Muscle layer of colon (tissue), 2 donors: ENCODE measurements around the gene CFTR.

Experiments
- H3K27ac ChIP-seq: one replicate; pipeline ENCODE4 v1.7.0; 2013; ENCODE audit warnings: low read depth, mild to moderate bottlenecking, low read length, moderate library complexity
- H3K27me3 ChIP-seq, 2 donors: one replicate each; pipeline ENCODE4 v1.7.0; 2013; ENCODE audit warnings: low read length in 2 of 2, mild to moderate bottlenecking in 2 of 2; ENCODE audit not compliant: insufficient read depth in 2 of 2, control insufficient read depth in 1 of 2
- H3K36me3 ChIP-seq: one replicate; pipeline ENCODE4 v1.7.0; 2013; ENCODE audit warnings: mild to moderate bottlenecking, low read length; ENCODE audit not compliant: insufficient read depth
- H3K4me1 ChIP-seq: one replicate; pipeline ENCODE4 v1.7.0; 2013; ENCODE audit warnings: mild to moderate bottlenecking, low read length; ENCODE audit not compliant: insufficient read depth
- H3K4me3 ChIP-seq, 2 donors: one replicate each; pipeline ENCODE4 v1.7.0; 2013; ENCODE audit warnings: low read length in 2 of 2, low read depth in 1 of 2, mild to moderate bottlenecking in 1 of 2, moderate library complexity in 1 of 2
- H3K9ac ChIP-seq: one replicate; pipeline ENCODE4 v1.7.0; 2013; ENCODE audit warnings: low read length
- H3K9me3 ChIP-seq: one replicate; pipeline ENCODE4 v1.7.0; 2013; ENCODE audit warnings: mild to moderate bottlenecking, low read length
- donor health status: abdominal sarcoma.
- donor health status: Adenocarcinoma of cecum.

CFTR gene

DNA sequence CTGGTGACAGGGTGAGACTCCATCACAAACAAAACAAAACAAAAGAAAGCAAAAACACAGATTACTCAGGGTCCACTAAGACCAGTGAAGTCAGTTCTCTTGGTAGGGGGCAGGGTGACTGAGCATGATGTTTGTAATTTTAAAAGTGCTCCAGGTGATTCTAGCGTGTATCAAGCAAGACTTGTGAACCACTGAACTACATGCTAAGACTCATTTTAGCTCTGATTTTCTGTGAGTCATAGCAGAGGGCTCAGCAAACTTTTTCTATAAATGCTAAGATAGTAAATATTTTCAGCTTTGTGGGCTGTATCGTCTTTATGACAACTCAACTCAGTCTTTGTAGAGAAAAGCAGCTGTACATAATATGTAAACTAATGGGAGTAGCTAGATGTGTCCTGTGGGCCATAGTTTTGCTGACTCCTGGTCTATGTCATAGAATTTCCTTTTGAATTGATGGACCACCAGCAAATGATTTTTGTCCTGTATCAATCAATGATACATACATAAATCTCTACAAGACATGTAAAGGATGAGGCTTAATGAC is 141.3 kb downstream of the CFTR start:
- Histone ChIP-seq H3K4me1 (no peaks in the 10 kb centered on the region), H3K9ac (no peak overlapping the region), H3K27me3 (no peaks in the 10 kb centered on the region), H3K9me3 (no peaks in the 10 kb centered on the region), H3K36me3 (no peaks in the 10 kb centered on the region), H3K4me3 (no peak overlapping the region), H3K27ac (no peak overlapping the region)

DNA sequence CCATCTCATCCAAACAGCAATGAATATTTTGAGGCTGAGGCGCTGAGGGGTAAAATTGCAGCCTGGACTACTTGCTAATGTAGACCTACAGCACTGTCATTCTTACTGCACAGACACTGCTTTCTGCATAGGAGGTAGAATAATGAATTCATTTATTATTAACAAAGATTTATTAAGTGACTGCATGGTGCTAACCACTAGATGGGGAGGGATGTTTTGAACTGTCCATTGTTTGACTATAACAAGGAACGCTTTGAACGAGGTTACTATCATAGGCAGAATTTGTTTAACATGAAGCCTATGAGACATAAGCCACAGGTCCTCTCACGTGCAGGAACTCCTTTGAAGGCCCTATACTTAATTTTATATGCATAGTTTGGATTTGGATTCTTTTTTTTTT is 143.8 kb downstream of the CFTR start:
- H3K27me3 ChIP-seq = no peaks in the 10 kb centered on the region
- H3K36me3 ChIP-seq = no peaks in the 10 kb centered on the region
- no peak overlapping the region for H3K4me3 ChIP-seq
- H3K9ac ChIP-seq = no peak overlapping the region
- no peak overlapping the region for H3K27ac ChIP-seq
- no peaks in the 10 kb centered on the region for H3K4me1 ChIP-seq
- H3K9me3 ChIP-seq = no peaks in the 10 kb centered on the region

DNA sequence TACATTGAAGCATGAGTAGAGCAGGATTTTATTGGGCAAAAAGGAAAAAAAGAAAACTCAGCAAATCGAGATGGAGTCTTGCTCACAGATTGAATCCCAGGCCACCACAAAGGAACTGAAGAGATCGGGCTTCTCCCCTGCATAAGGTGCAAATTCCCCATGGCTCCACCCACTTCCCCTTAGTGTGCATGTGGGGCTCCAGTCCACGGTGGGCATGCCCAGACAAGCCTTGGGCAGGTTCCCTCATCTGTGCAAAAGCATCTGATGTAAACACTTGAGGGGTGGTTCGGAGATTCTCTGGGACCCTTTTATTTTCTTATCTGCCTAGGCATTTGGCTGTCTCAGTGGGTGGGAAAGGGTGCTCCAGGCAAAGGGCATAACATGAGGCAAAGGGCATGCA is 150.7 kb downstream of the CFTR start:
- Histone ChIP-seq H3K4me1 (no peaks in the 10 kb centered on the region), H3K36me3 (no peaks in the 10 kb centered on the region), H3K27ac (no peak overlapping the region), H3K27me3 (no peaks in the 10 kb centered on the region), H3K4me3 (no peak overlapping the region), H3K9ac (no peak overlapping the region), H3K9me3 (no peaks in the 10 kb centered on the region)

DNA sequence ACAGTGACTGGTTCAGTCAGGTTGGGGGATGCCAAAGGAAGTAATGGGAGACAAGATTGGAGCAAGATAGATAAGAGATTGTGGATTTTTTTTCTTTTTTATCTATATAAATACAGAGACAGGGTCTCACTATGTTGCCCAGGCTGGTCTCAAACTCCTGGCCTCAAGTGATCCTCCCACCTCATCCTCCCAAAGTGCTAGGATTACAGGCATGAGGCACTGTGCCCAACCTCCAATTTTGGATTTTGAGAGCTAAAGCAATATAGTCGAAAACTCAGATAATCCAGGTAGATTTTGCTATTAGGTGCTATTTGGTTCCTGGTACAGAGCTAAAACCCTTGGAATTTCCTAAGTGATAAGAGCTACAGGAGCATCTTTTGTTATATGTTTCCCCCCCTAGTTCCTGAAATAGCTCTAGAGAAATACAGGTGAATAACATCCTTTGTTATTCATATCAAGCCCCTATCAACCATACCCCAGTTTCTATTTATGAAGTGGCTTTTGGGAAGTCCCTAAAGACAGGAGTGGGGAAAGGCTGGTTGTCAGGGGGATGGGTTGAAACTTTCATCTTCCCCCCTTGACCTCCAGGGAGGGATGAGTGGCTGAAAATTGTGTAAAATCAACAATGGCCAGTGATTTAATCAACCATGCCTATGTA is 151.2 kb downstream of the CFTR start:
- Histone ChIP-seq H3K36me3 (no peaks in the 10 kb centered on the region), H3K27ac (no peak overlapping the region), H3K9me3 (no peaks in the 10 kb centered on the region), H3K4me3 (no peak overlapping the region), H3K27me3 (no peaks in the 10 kb centered on the region), H3K4me1 (no peaks in the 10 kb centered on the region), H3K9ac (no peak overlapping the region)

DNA sequence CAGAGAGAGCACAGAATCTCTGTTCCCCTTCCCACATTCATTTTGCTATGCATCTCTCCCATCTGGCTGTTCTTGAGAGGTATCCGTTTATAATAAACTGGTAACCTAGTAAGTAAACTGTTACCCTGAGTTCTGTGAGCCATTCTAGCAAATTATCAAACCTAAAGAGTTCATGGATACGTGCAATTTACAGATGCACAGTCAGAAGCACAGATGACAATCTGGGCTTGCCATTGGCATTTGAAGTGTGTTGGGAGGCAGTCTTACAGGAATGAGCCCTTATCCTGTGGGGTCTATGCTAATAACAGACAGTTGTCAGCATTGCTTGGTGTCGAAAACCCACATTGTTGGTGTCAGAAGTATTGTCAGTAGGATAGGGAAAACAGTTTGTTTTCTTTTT is 151.8 kb downstream of the CFTR start:
- Histone ChIP-seq H3K9ac (no peak overlapping the region), H3K36me3 (no peaks in the 10 kb centered on the region), H3K4me3 (no peak overlapping the region), H3K9me3 (no peaks in the 10 kb centered on the region), H3K27ac (no peak overlapping the region), H3K27me3 (no peaks in the 10 kb centered on the region), H3K4me1 (no peaks in the 10 kb centered on the region)

DNA sequence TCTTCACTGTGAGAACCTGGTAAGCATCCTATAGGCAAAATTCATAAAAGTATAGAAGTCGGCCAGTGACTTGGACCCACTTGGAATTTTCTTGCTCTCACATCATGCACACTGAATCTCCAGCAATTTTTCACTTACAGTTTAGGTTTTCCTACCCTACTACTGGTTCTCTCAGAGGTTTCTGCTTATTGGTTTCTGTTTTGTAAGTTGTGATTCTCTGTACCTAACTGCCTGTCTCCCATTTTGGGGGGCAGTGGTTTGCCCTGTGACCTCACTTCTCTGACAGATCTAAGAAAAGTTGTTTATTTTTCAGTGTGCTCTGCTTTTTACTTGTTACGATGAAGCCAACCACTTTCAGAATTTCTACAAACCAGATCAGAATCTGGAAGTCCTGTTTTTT is 158.1 kb downstream of the CFTR start:
- Histone ChIP-seq H3K27me3 (no peaks in the 10 kb centered on the region), H3K27ac (no peak overlapping the region), H3K9me3 (no peaks in the 10 kb centered on the region)

DNA sequence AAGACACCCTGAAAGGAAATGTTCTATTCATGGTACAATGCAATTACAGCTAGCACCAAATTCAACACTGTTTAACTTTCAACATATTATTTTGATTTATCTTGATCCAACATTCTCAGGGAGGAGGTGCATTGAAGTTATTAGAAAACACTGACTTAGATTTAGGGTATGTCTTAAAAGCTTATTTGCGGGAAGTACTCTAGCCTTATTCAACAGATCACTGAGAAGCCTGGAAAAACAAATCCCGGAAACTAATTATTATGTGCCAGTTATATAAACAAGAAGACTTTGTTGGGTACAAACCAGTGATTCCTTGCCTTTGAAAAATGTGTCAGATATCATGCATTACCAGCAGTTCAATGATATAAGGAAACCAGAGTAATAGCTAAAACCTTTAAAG is 160.1 kb downstream of the CFTR start:
- Histone ChIP-seq H3K9me3 (no peaks in the 10 kb centered on the region), H3K27ac (no peak overlapping the region), H3K9ac (no peak overlapping the region), H3K27me3 (no peaks in the 10 kb centered on the region), H3K4me1 (no peaks in the 10 kb centered on the region), H3K4me3 (no peak overlapping the region), H3K36me3 (no peaks in the 10 kb centered on the region)

More for the DNA sequence above, 158.1 kb downstream of the CFTR start:
- Histone ChIP-seq H3K4me3 (no peak overlapping the region), H3K4me1 (no peaks in the 10 kb centered on the region), H3K36me3 (no peaks in the 10 kb centered on the region), H3K9ac (no peak overlapping the region)

DNA sequence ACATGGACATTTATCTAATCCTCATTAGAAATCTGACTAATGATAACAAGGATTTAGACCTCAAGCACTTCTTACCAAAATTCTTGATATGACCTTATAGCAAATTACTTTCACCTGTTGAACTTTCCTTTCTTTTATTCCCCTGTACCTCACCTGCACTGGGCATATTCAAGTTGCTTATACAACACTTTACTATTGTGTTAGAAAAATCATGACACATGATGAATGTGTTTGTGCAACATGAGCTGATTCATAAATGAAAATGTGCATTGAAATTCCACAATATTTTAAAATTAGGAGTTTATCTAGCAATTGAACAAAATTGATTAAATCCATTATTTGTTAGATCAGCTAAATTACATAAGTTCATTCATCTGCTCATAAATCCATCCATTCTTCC is 160.6 kb downstream of the CFTR start:
- no peaks in the 10 kb centered on the region for H3K4me1 ChIP-seq
- H3K27me3 ChIP-seq = no peaks in the 10 kb centered on the region
- no peak overlapping the region for H3K4me3 ChIP-seq
- no peak overlapping the region for H3K27ac ChIP-seq
- H3K9ac ChIP-seq = no peak overlapping the region
- H3K36me3 ChIP-seq = no peaks in the 10 kb centered on the region
- H3K9me3 ChIP-seq = no peaks in the 10 kb centered on the region

DNA sequence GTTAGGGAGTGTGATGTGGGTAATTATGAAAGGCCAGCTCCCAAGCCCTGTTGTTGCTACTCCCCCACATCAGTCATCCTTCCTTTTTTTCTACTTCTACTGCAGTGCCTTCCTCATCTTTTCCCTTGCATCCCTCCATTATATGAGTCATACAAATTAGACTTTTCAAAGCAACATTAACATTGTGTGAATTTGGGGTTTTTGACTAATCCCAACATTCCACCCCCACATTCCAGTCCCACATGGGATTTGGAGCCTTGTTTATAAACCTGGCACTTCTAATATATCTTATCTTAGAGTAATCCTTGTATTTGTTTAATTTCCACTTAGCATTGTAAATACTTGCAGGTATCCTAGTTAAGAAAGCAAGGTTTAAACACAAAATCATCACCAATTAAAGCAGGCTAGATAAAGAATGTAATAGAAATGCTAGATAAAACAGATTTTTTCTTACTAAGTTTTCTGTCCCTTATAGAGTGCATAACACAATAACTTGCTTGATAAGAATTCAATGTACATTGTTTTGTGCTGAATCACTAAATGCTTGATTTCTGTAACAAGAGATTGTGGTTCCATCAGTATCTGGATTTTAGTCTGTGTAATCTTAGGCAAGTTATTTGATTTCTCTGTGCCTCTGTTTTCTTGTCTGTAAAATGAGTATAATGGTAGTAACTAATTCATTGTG is 165.8 kb downstream of the CFTR start:
- H3K27ac ChIP-seq = no peak overlapping the region
- no peaks in the 10 kb centered on the region for H3K4me1 ChIP-seq
- H3K9ac ChIP-seq = no peak overlapping the region
- no peaks in the 10 kb centered on the region for H3K9me3 ChIP-seq
- no peaks in the 10 kb centered on the region for H3K36me3 ChIP-seq
- H3K4me3 ChIP-seq = no peak overlapping the region
- no peaks in the 10 kb centered on the region for H3K27me3 ChIP-seq

DNA sequence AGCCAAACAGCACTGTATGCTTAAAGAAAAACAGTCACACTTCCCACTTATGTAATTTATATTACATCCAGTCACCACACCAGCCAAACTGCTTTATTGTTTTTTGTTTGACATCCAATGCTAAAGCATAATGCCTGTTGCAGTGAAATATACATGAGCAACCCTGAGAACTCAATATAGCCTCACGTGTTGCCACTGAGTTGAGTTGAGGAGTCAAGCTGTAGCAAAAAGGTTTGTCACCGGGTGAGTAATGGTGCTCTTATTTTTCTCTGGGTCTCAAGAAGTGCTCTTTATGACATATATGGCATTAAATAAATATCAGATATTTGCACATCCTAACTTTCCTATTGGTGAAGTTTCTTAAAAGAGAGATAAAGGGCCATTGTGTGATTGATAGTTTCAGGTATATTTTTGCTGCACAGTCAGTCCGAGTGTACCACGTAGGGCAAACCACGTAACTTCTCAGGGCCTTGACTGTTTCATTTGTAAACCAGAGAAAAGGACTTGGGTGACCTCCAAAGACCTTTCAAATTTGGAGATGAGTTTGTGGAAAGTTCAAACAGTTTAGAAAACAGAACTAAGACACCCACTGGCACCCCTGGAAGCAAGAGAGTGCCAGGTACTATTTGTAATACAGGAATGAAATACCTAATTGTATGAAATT is 168.5 kb downstream of the CFTR start:
- H3K4me1 ChIP-seq = no peaks in the 10 kb centered on the region

DNA sequence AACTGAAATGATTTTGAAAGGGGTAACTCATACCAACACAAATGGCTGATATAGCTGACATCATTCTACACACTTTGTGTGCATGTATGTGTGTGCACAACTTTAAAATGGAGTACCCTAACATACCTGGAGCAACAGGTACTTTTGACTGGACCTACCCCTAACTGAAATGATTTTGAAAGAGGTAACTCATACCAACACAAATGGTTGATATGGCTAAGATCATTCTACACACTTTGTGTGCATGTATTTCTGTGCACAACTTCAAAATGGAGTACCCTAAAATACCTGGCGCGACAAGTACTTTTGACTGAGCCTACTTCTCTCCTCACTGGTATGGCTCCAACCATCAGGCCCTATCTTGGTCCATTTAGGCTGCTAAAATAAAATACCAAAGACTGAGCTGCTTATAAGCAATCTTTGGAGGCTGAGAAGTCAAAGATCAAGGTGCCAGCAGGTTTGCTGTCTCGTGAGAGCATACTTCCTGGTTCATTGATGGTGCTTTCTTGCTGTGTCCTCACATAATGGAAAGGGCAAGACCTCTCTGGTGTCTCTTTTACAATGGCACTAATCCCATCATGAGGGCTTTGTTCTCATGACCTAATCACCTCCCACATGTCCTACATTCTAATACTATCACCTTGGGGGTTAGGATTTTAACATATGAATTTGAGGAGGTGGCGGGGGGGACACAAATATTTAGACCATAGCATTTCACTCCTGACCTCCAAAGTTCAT is 173.3 kb downstream of the CFTR start:
- H3K4me3 ChIP-seq = no peak overlapping the region
- no peaks in the 10 kb centered on the region for H3K9me3 ChIP-seq
- H3K36me3 ChIP-seq = no peaks in the 10 kb centered on the region
- no peak overlapping the region for H3K27ac ChIP-seq
- no peak overlapping the region for H3K9ac ChIP-seq
- H3K4me1 ChIP-seq = no peaks in the 10 kb centered on the region
- no peaks in the 10 kb centered on the region for H3K27me3 ChIP-seq

More for the DNA sequence above, 168.5 kb downstream of the CFTR start:
- Histone ChIP-seq H3K36me3 (no peaks in the 10 kb centered on the region), H3K4me3 (no peak overlapping the region), H3K27me3 (no peaks in the 10 kb centered on the region), H3K9me3 (no peaks in the 10 kb centered on the region), H3K27ac (no peak overlapping the region), H3K9ac (no peak overlapping the region)
